Mucosa of rectum (tissue), 2 donors: ENCODE results near the gene SH3BP2.

Experiments
- H3K27ac ChIP-seq, 2 donors: one replicate each; pipeline ENCODE4 v1.7.0; 2013; ENCODE audit warnings: inconsistent platforms in 2 of 2, low read depth in 2 of 2, low read length in 2 of 2
- H3K27me3 ChIP-seq, 2 donors: one replicate each; pipeline ENCODE4 v1.7.0; 2013; ENCODE audit warnings: low read length in 2 of 2; ENCODE audit not compliant: control insufficient read depth in 2 of 2, insufficient read depth in 2 of 2
- H3K36me3 ChIP-seq, 2 donors: one replicate each; pipeline ENCODE4 v1.7.0; 2013; ENCODE audit warnings: low read length in 2 of 2; ENCODE audit not compliant: control insufficient read depth in 2 of 2, insufficient read depth in 2 of 2
- H3K4me1 ChIP-seq, 2 donors: one replicate each; pipeline ENCODE4 v1.7.0; 2013; ENCODE audit warnings: low read length in 2 of 2, mild to moderate bottlenecking in 1 of 2; ENCODE audit not compliant: control insufficient read depth in 2 of 2, insufficient read depth in 2 of 2
- H3K4me3 ChIP-seq, 2 donors: one replicate each; pipeline ENCODE4 v1.7.0; 2013; ENCODE audit warnings: low read length in 2 of 2
- H3K9ac ChIP-seq, 2 donors: one replicate each; pipeline ENCODE4 v1.7.0; 2013; ENCODE audit warnings: low read length in 2 of 2, low read depth in 1 of 2, mild to moderate bottlenecking in 1 of 2
- H3K9me3 ChIP-seq, 2 donors: one replicate each; pipeline ENCODE4 v1.7.0; 2013; ENCODE audit warnings: low read length in 2 of 2; ENCODE audit not compliant: control insufficient read depth in 2 of 2
- donor health status: healthy.
- donor health status: Normal muscosa, but diverticular disease.

Gene SH3BP2

DNA sequence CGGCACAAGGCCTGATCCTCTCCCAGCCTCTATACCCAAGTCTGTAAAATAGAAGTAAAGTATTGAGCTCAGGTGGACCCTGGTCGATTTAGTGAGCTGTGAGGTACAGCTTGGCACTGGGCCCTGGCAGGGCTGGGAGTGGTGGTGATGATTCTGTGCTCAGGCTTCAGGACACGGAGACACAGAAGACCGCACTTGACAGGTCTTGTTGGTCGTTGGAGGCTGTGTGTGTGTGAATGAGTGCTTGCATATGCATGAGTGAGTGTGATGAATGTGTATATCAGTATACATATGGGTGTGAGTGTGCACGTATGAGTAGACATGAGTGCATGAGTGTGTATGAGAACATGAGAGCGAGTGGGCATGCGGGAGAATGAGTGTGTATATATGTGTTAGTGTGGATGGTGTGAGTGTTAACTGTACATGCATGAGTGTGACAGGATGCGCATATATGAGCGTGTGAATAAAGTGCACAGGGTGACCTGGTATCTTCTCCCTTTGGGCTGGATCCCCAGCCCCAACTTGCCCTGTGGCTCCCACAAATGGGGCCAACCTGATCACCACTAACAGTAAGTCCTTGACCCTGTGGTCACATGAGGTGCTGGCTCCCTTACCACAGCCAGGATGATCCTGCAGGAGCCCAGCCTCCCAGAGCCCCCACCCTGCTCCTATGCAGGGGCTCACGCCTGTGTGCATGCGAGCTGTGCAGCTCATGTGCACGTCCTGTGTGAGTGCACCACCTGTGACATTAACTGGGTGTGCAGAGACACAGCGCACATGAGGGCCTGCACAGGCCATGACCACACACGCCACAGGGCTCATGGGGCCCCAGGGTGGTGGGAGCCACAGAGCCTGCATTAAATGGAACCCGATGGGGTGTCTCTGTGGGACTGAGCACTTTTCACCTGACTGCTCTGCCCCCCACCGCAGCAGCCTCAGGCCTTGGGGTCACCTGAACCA, 20.8 kb downstream of the SH3BP2 start:
- Histone ChIP-seq H3K9me3 (no peaks in the 10 kb centered on the region), H3K4me3 (peak overlapping the region; percentile 35 to 70), H3K9ac (peak overlapping the region in 1 of 2 donors; percentile 20), H3K27me3 (no peaks in the 10 kb centered on the region), H3K4me1 (peaks cover 29 to 30% of the 10 kb centered on the region in 2 donors), H3K27ac (no peak overlapping the region), H3K36me3 (no peaks in the 10 kb centered on the region)

DNA sequence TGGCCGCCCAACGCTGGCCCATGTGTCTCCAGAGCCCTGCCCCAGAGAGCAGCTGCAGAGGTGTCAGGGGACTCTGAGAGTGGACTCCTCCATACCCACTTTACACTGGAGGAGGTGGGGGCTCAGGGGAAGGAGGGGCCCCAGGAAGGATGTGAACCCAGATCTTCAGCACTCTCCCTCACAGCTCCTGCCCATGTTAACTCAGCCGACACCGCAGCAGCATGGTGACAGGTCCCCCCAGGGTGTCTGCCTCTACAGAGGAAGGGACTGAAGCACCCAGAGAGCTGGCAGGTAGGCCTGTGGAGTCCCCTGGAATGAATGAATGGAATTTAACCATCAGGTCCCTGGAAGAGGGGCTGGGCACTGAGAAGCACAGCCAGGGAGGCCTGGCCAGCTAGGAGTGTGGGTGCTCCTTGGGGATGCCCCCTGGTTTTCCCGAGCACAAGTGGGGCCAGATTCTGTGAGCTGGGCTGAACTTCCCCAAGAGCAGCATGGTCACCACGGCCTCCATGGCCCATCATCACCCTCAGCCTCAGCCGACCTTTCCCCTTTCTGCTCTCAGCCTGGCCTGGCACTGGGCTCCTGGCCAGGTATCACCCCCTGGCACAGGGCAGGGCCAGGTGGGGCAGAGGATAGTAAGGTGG, 21.9 kb downstream of the SH3BP2 start:
- Histone ChIP-seq H3K9ac (no peak overlapping the region), H3K36me3 (no peaks in the 10 kb centered on the region), H3K27ac (no peak overlapping the region), H3K27me3 (no peaks in the 10 kb centered on the region), H3K9me3 (no peaks in the 10 kb centered on the region), H3K4me1 (peaks cover 23 to 25% of the 10 kb centered on the region in 2 donors), H3K4me3 (no peak overlapping the region)

DNA sequence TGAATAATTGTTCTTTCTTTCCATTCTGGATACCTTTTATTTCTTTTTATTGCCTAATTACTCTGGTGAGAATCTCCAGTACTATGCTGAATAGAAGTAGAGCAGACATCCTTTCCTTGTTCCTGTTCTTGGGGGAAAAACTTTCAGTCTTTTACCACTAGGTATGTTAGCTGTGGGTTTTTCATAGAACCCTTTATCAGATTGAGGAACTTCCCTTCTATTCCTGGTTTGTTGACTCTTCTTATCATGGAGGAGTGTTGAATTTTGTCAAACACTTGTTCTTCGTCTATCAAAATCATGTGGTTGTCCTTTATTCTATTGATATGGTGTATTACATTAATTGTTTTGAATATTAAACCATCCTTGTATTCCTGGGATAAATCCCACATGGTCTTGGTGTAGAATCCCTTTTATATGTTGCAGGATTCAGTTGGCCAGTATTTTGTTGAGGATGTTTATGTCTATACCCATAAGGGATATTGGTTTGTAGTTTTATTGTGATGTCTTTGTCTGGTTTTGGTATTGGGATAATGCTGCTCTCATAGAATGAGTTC, 23.6 kb downstream of the SH3BP2 start:
- Histone ChIP-seq H3K36me3 (peaks cover 4 to 7% of the 10 kb centered on the region in 2 donors), H3K9me3 (no peaks in the 10 kb centered on the region), H3K4me1 (peaks cover 20% of the 10 kb centered on the region in 2 donors), H3K4me3 (no peak overlapping the region), H3K27ac (no peak overlapping the region), H3K27me3 (no peaks in the 10 kb centered on the region), H3K9ac (no peak overlapping the region)

DNA sequence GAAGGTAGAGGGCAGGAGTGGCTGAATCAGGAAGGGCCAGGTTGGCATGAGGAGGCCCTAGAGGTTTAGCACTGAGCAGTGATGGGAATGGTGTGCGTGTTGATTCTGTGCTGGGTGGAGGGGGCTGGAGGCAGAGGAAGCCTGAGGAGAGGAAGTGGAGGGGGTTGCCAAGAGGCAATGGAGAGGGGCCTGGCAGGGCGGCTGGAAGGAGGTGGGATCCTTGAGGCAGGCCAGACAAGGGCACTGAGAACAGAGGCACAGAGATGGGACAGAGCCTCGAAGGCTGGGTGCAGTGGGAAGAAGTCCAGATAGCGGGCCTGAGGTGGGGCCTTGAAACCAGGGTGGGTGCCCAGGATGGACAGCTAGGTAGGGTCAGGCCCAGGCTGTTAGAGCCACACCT, 24.3 kb downstream of the SH3BP2 start:
- H3K27me3 ChIP-seq = no peaks in the 10 kb centered on the region
- H3K4me3 ChIP-seq = peak overlapping the region in 1 of 2 donors; percentile 66
- H3K27ac ChIP-seq = no peak overlapping the region
- H3K9ac ChIP-seq = no peak overlapping the region
- H3K36me3 ChIP-seq = peaks cover 4 to 9% of the 10 kb centered on the region in 2 donors
- H3K4me1 ChIP-seq = peaks cover 14 to 16% of the 10 kb centered on the region in 2 donors
- no peaks in the 10 kb centered on the region for H3K9me3 ChIP-seq

DNA sequence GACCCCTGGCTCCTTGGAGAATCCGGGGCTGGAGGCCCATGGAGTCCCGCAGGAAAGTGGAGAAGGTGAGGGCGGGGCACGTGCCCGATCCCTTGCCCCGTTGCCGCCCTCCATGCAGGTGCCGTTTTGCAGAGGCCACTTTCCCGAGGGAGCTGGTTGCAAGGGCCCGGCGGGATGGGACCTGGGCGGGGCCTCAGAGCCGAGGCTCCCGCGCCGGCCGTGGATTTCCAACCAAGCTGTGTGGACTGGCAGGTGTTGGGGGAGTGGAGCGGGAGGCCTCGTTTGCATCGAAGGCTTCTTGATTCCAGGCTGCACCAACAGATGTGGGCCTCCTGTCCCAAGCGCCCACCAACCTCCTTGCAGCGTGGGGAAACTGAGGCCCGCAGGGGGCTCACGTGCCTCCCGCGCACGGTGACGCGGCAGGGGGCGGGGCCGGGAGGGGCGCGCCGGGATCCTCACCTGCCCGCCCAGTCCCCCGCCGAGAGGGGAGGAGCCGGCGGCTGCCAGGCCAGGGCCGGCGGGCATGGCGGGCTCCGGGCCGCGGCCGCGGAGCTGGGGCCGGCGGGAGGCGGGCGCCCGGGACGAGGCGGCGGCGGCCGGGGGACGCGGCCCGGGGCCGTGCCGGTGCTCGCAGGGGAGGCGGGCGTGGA, 24.9 kb downstream of the SH3BP2 start:
- Histone ChIP-seq H3K9ac (peak overlapping the region in 1 of 2 donors; percentile 71), H3K27ac (peak overlapping the region; percentile 11 to 32), H3K9me3 (no peaks in the 10 kb centered on the region), H3K4me3 (peak overlapping the region; percentile 62 to 66), H3K27me3 (no peaks in the 10 kb centered on the region), H3K4me1 (peaks cover 13 to 14% of the 10 kb centered on the region in 2 donors), H3K36me3 (peaks cover 10 to 16% of the 10 kb centered on the region in 2 donors)

DNA sequence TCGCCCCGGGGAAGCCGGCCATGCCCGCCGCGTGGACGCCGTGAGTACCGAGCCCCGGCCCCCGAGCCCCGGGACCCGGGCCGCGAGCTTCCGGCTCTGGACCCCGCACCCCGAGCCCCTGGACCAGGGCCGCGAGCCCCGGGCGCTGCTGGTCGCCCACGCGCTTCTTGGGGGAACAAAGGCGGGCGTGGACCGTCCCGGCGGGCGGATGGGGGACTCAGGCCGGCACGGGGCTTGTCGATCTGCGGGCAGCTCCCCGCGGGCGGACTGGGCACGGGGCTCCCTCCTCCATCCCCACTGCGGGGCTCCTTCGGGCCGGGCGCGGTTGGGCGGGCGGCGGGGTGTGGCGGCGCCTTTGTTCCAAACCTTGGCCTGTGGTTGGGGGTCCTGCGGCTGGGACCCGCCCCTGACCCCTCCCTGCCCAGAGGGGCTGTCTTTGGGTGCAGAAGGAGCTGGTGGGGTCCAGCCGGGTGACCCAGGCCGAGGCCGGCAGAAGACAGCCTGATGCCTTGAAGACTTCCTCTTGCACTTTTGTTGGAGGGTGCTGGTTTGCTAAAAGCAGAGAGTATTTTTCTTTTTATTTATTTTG, 25.6 kb downstream of the SH3BP2 start:
- H3K9ac ChIP-seq = peak overlapping the region in 1 of 2 donors; percentile 71
- H3K4me3 ChIP-seq = peak overlapping the region; percentile 62
- H3K27me3 ChIP-seq = no peaks in the 10 kb centered on the region
- no peak overlapping the region for H3K27ac ChIP-seq
- H3K9me3 ChIP-seq = no peaks in the 10 kb centered on the region
- peaks cover 15 to 22% of the 10 kb centered on the region in 2 donors for H3K36me3 ChIP-seq
- H3K4me1 ChIP-seq = peaks cover 9 to 12% of the 10 kb centered on the region in 2 donors

DNA sequence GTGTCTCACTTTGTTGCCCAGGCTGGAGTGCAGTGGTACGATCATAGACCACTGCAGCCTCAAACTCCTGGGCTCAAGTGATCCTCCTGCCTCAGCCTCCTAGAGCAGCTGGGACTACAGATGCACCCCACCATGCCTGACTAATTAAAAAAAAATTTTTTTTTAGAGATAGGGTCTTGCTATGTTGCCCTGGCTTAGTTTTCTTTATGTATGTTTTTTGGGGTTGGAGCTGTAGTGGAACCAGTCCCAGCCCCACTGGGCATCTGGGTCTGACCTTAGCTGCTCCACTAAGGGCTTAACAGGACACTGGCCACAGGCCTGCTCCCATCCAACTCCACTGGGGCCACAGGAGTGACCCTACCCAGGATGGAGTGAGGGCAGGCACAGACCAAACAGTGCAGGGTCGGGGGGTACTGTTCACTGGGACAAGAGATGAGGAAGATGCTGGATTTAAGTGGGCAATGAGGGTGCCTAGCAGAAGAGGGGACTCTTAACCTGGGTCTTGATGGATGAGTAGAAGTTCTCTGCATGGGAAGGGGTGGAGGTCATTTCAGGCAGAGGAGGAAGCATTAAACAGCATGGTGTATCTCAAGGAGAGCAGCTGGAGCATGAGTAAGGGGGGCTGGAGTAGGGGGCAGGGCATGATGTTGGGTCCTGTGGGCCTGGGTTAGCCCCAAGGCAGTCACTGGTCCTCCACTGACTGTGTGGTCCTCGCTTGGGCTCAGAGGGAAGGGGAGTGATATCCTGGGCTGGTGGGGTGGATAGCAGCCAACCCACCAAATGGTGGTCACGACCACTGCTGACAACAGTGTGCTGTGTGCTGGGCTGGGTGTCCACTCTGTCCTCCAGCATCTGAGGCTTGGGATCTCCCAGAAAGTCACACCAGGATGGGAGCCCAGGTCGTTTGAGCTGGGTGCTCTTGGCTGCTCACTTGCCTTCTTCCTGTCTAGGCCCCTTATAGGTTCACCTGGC, 26.6 kb downstream of the SH3BP2 start:
- Histone ChIP-seq H3K36me3 (peaks cover 26 to 33% of the 10 kb centered on the region in 2 donors), H3K27me3 (no peaks in the 10 kb centered on the region), H3K27ac (no peak overlapping the region), H3K9me3 (no peaks in the 10 kb centered on the region), H3K4me1 (peaks cover 6 to 9% of the 10 kb centered on the region in 2 donors), H3K9ac (no peak overlapping the region), H3K4me3 (peak overlapping the region in 1 of 2 donors; percentile 62)

DNA sequence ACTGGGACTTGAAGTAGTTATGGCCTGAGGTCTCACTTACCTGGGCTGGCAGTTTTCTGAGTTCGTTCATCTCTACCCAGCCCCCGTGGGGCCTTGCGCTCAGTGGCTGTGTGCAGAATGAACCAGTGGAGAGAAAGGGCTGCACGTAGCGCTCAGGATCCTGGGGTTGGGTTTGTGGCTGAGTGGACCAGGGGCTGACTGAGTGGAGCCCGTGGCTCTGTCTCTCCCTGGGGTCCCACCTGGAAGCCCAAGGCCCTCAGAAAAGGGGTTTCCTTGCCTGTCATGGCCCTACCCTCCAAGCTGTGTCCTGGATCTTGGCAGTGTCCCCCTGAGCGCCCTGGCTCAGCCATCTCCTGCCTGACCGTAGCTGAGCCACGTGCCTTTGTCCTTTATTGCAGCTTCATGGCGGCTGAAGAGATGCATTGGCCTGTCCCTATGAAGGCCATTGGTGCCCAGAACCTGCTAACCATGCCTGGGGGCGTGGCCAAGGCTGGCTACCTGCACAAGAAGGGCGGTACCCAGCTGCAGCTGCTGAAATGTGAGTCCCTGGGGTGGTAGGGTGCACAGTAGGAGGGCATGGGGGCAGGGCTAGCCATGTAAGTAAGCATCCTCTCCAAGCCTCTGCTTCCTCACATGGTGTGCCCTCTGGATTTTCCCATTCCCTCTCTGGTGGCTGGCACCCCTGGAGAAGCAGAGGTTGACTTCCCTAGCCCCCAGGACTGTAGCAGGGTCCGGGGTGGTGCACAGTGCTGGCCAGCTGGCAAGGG, 27.5 kb downstream of the SH3BP2 start:
- no peak overlapping the region for H3K9ac ChIP-seq
- H3K9me3 ChIP-seq = no peaks in the 10 kb centered on the region
- H3K27ac ChIP-seq = no peak overlapping the region
- H3K4me1 ChIP-seq = peaks cover 6 to 9% of the 10 kb centered on the region in 2 donors
- H3K4me3 ChIP-seq = no peak overlapping the region
- H3K36me3 ChIP-seq = peaks cover 34 to 42% of the 10 kb centered on the region in 2 donors
- no peaks in the 10 kb centered on the region for H3K27me3 ChIP-seq
